ENCODE results near the gene UBXN1. TPM values are rescaled to one million over a fixed set of nuclear protein-coding genes. Genes with fewer than 3 reads are reported as not detected.
"Not testable (repeated sequence)": the region's sequence is repeated elsewhere in the genome, so short reads cannot be mapped to it uniquely, and the experiment has no call there.

The UBXN1 gene
- total RNA-seq, 6 donors from 2014 or later = 104 to 186 (median 128) TPM

DNA sequence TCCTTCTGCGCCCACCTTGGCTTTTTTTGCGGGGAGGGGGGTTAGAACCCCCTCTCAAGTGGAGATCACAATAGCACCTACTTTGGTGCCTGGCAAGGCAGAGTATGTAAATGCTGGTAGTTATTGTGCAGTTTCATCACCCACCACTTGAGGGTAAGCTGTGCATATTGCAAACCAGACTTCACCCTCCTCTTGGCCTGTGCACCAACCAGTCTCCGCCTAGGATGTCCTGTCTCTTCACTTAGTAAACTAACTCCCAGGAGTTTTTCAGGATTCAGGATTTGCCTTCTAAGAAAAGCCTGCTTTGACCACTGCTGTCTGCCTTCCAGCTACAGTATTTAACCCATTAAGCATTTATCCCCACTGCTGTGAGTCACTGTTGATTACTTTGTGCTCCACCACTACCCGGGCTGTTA lies 2.0 kb upstream of the UBXN1 start:
- TF ChIP-seq, protein P1, sequence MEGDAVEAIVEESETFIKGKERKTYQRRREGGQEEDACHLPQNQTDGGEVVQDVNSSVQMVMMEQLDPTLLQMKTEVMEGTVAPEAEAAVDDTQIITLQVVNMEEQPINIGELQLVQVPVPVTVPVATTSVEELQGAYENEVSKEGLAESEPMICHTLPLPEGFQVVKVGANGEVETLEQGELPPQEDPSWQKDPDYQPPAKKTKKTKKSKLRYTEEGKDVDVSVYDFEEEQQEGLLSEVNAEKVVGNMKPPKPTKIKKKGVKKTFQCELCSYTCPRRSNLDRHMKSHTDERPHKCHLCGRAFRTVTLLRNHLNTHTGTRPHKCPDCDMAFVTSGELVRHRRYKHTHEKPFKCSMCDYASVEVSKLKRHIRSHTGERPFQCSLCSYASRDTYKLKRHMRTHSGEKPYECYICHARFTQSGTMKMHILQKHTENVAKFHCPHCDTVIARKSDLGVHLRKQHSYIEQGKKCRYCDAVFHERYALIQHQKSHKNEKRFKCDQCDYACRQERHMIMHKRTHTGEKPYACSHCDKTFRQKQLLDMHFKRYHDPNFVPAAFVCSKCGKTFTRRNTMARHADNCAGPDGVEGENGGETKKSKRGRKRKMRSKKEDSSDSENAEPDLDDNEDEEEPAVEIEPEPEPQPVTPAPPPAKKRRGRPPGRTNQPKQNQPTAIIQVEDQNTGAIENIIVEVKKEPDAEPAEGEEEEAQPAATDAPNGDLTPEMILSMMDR (IDR thresholded peaks at IDR 0.05) = peak; percentile 38 to 60 (median 46)
- TF ChIP-seq POLR2A (IDR thresholded peaks at IDR 0.05) (no peak), POLR2AphosphoS5 (IDR thresholded peaks at IDR 0.05) (no peak)
- H3K9me3 ChIP-seq = no peaks in the 10 kb centered on the region
- peak overlapping the region in 2 of 4 donors; percentile 25 to 48 for H3K27ac ChIP-seq
- H3K4me3 ChIP-seq = no peak overlapping the region
- 32 to 44% methylated on average over 2 to 4 of the region's 4 CpGs for WGBS, 2 donors
- peaks cover 0 to 21% (median 12%) of the 10 kb centered on the region in 4 donors for H3K36me3 ChIP-seq
- H3K4me1 ChIP-seq = peaks cover 15 to 43% (median 24%) of the 10 kb centered on the region in 4 donors
- DNase-seq (peak in 1 of 2 donors; percentile 53), ATAC-seq (ENCODE audit: low FRiP score in 2 of 2) (peak; percentile 81 to 82)
- no peaks in the 10 kb centered on the region for H3K27me3 ChIP-seq

DNA sequence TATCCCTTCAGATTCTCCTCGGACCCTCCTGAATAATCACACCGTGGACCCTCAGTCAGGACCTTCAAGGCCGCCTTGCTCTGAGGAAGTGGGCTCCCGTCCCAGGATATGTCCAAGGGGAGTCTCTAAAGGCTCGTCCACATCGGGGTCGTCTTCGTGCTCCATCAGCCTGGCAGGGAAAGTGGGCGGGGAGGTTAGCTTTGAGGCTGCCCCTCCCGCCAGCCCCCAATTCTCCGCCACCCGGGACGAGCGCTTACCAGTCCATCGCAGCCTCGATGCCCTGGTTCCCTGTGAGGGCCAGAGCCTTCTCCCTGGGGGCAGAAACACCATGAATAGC lies 472 bp downstream of the UBXN1 start:
- DNase-seq (no peak), ATAC-seq (ENCODE audit: low FRiP score in 2 of 2) (no peak)
- Histone ChIP-seq H3K36me3 (peaks cover 2 to 41% (median 15%) of the 10 kb centered on the region in 4 donors), H3K27ac (peak overlapping the region; percentile 88 to 96 (median 92)), H3K27me3 (no peaks in the 10 kb centered on the region), H3K4me1 (peaks cover 16 to 44% (median 24%) of the 10 kb centered on the region in 4 donors), H3K4me3 (peak overlapping the region; percentile 79 to 95 (median 88)), H3K9me3 (no peaks in the 10 kb centered on the region)
- 3 to 14% methylated on average over 2 to 16 of the region's 16 CpGs for WGBS, 2 donors
- TF ChIP-seq POLR2A (IDR thresholded peaks at IDR 0.05) = no peak
- TF ChIP-seq, protein P1 (IDR thresholded peaks at IDR 0.05) = no peak
- TF ChIP-seq EP300 (IDR thresholded peaks at IDR 0.05) = no peak
- TF ChIP-seq POLR2AphosphoS5 (IDR thresholded peaks at IDR 0.05) = no peak

DNA sequence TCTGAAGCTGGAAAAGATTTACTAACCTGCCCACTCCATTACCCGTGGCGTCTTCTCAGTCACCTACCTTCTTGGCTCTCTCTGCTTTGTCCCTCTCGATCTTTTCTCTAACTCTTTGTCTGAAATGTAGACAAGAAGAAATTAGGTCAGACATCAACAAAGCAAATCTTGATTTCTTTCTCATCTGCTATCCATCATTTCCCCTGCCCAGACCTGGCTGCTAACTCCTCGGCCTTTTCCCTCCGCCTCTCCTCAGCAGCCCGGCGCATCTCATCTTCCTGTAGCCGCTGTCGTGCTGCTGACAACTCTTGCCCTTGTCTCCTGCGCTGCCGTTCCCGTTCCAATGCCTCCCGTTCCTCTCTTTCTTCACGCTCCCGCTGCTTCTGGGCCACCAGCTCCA lies 1.2 kb downstream of the UBXN1 start:
- Histone ChIP-seq H3K27me3 (no peaks in the 10 kb centered on the region), H3K4me3 (peak overlapping the region in 1 of 4 donors; percentile 85), H3K4me1 (peaks cover 23 to 51% (median 30%) of the 10 kb centered on the region in 4 donors), H3K36me3 (peaks cover 2 to 44% (median 15%) of the 10 kb centered on the region in 4 donors), H3K27ac (peak overlapping the region in 2 of 4 donors; percentile 93 to 96), H3K9me3 (no peaks in the 10 kb centered on the region)
- WGBS, 2 donors = 79 to 87% methylated on average over 15 of the region's 15 CpGs
- TF ChIP-seq POLR2AphosphoS5 (IDR thresholded peaks at IDR 0.05) = no peak
- no peak for ATAC-seq (ENCODE audit: low FRiP score in 2 of 2)
- DNase-seq = no peak

DNA sequence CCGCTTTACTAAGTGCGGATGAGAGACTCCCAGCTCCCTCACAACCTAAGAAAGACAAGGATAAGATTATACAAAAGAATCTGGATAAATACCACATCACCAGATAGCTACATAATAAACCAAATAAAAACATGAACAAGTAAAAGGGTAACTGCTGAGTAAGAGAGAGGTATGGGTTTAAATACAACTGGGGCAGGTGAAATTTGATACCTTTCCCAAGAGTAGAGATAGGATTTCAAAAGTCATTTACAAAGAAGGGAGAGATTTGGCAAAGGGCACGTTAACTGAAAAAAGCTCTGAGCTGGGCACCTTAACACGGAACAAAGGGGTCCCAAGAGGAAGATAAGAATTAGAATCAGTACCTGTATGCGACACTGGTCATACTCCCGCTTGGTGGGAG lies 1.7 kb downstream of the UBXN1 start:
- H3K9me3 ChIP-seq = no peaks in the 10 kb centered on the region
- 87 to 89% methylated on average over 6 of the region's 6 CpGs for WGBS, 2 donors
- DNase-seq (no peak), ATAC-seq (ENCODE audit: low FRiP score in 2 of 2) (no peak)
- peaks cover 2 to 44% (median 15%) of the 10 kb centered on the region in 4 donors for H3K36me3 ChIP-seq
- H3K27ac ChIP-seq = no peak overlapping the region
- H3K27me3 ChIP-seq = no peaks in the 10 kb centered on the region
- no peak overlapping the region for H3K4me3 ChIP-seq
- H3K4me1 ChIP-seq = peaks cover 28 to 56% (median 35%) of the 10 kb centered on the region in 4 donors
- no peak for TF ChIP-seq POLR2AphosphoS5 (IDR thresholded peaks at IDR 0.05)
- TF ChIP-seq EP300 (IDR thresholded peaks at IDR 0.05) = no peak

DNA sequence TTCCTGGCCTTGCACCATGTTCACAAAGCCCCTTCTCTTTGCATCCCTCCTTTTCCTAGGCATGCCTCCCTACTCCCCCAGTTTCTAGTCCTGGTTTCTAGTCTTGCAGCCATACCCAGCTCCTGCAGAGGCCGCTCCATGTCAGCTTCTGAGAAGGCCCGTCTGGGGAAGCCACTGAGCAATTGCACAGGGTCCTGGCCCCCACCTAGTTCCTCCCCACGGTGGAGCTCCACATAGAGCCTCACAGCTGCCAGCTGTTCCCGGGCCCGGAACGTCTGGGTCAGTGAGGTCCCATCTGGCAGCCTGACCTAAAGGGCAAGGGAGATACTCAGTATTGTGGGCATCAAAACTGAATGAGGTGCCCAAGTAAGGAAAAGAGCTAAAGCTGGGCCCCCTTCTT lies 2.2 kb downstream of the UBXN1 start:
- ATAC-seq (ENCODE audit: low FRiP score in 2 of 2) = no peak
- no peak for TF ChIP-seq EP300 (IDR thresholded peaks at IDR 0.05)
- no peak for TF ChIP-seq POLR2AphosphoS5 (IDR thresholded peaks at IDR 0.05)
- no peak for TF ChIP-seq POLR2A (IDR thresholded peaks at IDR 0.05)
- TF ChIP-seq, protein P1 (IDR thresholded peaks at IDR 0.05) = no peak
- Histone ChIP-seq H3K36me3 (peaks cover 2 to 44% (median 15%) of the 10 kb centered on the region in 4 donors), H3K27me3 (no peaks in the 10 kb centered on the region), H3K27ac (peak overlapping the region in 1 of 4 donors; percentile 11), H3K4me1 (peaks cover 29 to 58% (median 35%) of the 10 kb centered on the region in 4 donors), H3K9me3 (no peaks in the 10 kb centered on the region), H3K4me3 (no peak overlapping the region)
- no peak for DNase-seq
- 54 to 66% methylated on average over 5 to 6 of the region's 6 CpGs for WGBS, 2 donors

DNA sequence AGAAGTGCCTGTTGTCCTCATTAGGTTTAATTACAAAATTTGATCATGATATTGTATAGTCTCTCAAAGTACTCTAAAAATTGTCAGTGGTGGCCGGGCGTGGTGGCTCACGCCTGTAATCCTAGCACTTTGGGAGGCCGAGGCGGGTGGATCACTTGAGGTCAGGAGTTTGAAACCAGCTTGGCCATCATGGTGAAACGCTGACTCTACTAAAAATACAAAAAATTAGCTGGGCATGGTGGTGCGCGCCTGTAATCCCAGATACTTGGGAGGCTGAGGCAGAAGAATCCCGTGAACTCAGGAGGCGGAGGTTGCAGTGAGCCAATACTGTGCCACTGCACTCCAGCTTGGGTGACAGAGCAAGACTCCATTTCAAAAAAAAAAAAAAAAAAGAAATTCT lies 3.5 kb downstream of the UBXN1 start:
- not testable (repeated sequence) for H3K9me3 ChIP-seq; H3K4me3 ChIP-seq; DNase-seq; H3K27me3 ChIP-seq; ATAC-seq (ENCODE audit: low FRiP score in 2 of 2); H3K27ac ChIP-seq
- peaks cover 31 to 58% (median 38%) of the 10 kb centered on the region in 4 donors for H3K4me1 ChIP-seq
- peaks cover 2 to 44% (median 15%) of the 10 kb centered on the region in 4 donors for H3K36me3 ChIP-seq
- WGBS, 2 donors = 95 to 96% methylated on average over 10 of the region's 10 CpGs
